H1 (cell line): ENCODE data around the gene PFN3. TPM values are rescaled to one million over a fixed set of nuclear protein-coding genes. Genes with fewer than 3 reads are reported as not detected.

Source experiments
- CTCF ChIA-PET: fragments of 300-600 bp; sonication (Branson Sonifier 250); formaldehyde crosslinking; loops from one replicate; lab custom pipeline; 2021; ENCODE audit not compliant: partially characterized antibody; lab: Charles Lee
- POLR2A ChIA-PET: fragments of 300-600 bp; sonication (Branson Sonifier 250); formaldehyde crosslinking; loops from one replicate; lab custom pipeline; 2021; ENCODE audit warnings: inconsistent platforms; ENCODE audit not compliant: partially characterized antibody; lab: Charles Lee
- DNase-seq, 2 experiments: peaks; one replicate each; pipeline versions ENCODE4 v3.0.0 to v3.0.0-alpha.2; 2010 to 2022; ENCODE audit warnings: low spot score in 2 of 2, low read depth in 1 of 2, mixed read lengths in 1 of 2
- FAIRE-seq: peaks from 2 replicates; lab custom pipeline; 2011; peaks lifted over from hg19 to GRCh38; lab: Jason Lieb, UNC
- H2AFZ ChIP-seq: 2 replicates; pipeline ENCODE4 v1.8.1; 2012; ENCODE audit warnings: low read length, inconsistent platforms
- H2AK5ac ChIP-seq: 2 replicates; pipeline ENCODE4 v1.6.1; 2013; ENCODE audit warnings: low read depth, low read length
- H2BK120ac ChIP-seq: replicated peaks from 2 replicates; pipeline ENCODE3; 2013; ENCODE audit warnings: low read depth, low read length, inconsistent platforms
- H2BK12ac ChIP-seq: 2 replicates; pipeline ENCODE4 v1.6.1; 2013; ENCODE audit warnings: low read depth, low read length
- H2BK15ac ChIP-seq: 2 replicates; pipeline ENCODE4 v1.6.1; 2013; ENCODE audit warnings: low read length
- H2BK20ac ChIP-seq: 2 replicates; pipeline ENCODE4 v1.6.1; 2013; ENCODE audit warnings: low read length
- H2BK5ac ChIP-seq: 2 replicates; pipeline ENCODE4 v1.6.1; 2013; ENCODE audit warnings: low read depth, low read length
- H3K14ac ChIP-seq: 2 replicates; pipeline ENCODE4 v1.6.1; 2013; ENCODE audit warnings: inconsistent platforms; ENCODE audit not compliant: insufficient read length
- H3K18ac ChIP-seq: 2 replicates; pipeline ENCODE4 v1.6.1; 2013; ENCODE audit warnings: low read length; ENCODE audit errors: extremely low read depth
- H3K23ac ChIP-seq: 2 replicates; pipeline ENCODE4 v1.6.1; 2013; ENCODE audit warnings: inconsistent platforms; ENCODE audit not compliant: insufficient read length
- H3K23me2 ChIP-seq: 2 replicates; pipeline ENCODE4 v1.6.1; 2013; ENCODE audit warnings: low read depth, low read length
- H3K27ac ChIP-seq: 2 replicates; pipeline ENCODE4 v1.6.1; 2011; ENCODE audit warnings: low read depth, low read length, inconsistent platforms
- H3K27me3 ChIP-seq, 4 experiments: replicated peaks in 1 of 4; 1 replicate in 1 of 4; 2 replicates in 3 of 4; pipeline versions ENCODE4 v1.6.1 to v1.8.1; 2011 to 2013; ENCODE audit warnings: low read length in 3 of 4, mild to moderate bottlenecking in 3 of 4, inconsistent platforms in 2 of 4, mixed read lengths in 2 of 4, moderate library complexity in 1 of 4; ENCODE audit not compliant: control insufficient read depth in 3 of 4, insufficient read depth in 3 of 4; ENCODE audit errors: extremely low read depth in 1 of 4
- H3K36me3 ChIP-seq, 4 experiments: 2 replicates each; pipeline versions ENCODE4 v1.6.1 to v1.8.1; 2011 to 2013; ENCODE audit warnings: mild to moderate bottlenecking in 4 of 4, low read length in 3 of 4, moderate library complexity in 2 of 4, control low read depth in 1 of 4, inconsistent platforms in 1 of 4; ENCODE audit not compliant: insufficient read depth in 4 of 4, control insufficient read depth in 2 of 4
- H3K4ac ChIP-seq: replicated peaks from 2 replicates; pipeline ENCODE3; 2013; ENCODE audit warnings: low read length, low read depth, mixed read lengths, inconsistent platforms; ENCODE audit not compliant: insufficient read length
- H3K4me1 ChIP-seq, 4 experiments: replicated peaks in 1 of 4; 1 replicate in 1 of 4; 2 replicates in 3 of 4; pipeline versions ENCODE4 v1.6.1 to v1.8.1; 2011 to 2013; ENCODE audit warnings: low read length in 3 of 4, inconsistent platforms in 2 of 4, mixed read lengths in 1 of 4; ENCODE audit not compliant: insufficient read depth in 4 of 4, control insufficient read depth in 3 of 4
- H3K4me2 ChIP-seq, 2 experiments: 2 replicates each; pipeline versions ENCODE4 v1.6.1 to v1.8.1; 2011 to 2013; ENCODE audit warnings: low read depth in 2 of 2, low read length in 2 of 2, control low read depth in 1 of 2, inconsistent platforms in 1 of 2, mild to moderate bottlenecking in 1 of 2; ENCODE audit not compliant: insufficient read depth in 1 of 2
- H3K4me3 ChIP-seq, 4 experiments: fragments of 200-600, 300-600 bp in 1 of 4; sonication (generic), shearing (Covaris generic), sonication (Bioruptor Twin) in 1 of 4; 2 replicates each; pipeline versions ENCODE4 v1.5.1 to v1.8.1; 2011 to 2016; ENCODE audit warnings: low read length in 4 of 4, low read depth in 3 of 4, control low read depth in 2 of 4, inconsistent platforms in 2 of 4, mild to moderate bottlenecking in 2 of 4, mixed read lengths in 1 of 4, moderate library complexity in 1 of 4; ENCODE audit not compliant: insufficient read depth in 2 of 4; ENCODE audit errors: extremely low read depth in 1 of 4
- H3K56ac ChIP-seq: replicated peaks from 2 replicates; pipeline ENCODE3; 2013; ENCODE audit warnings: low read depth, mild to moderate bottlenecking, mixed read lengths, low read length, inconsistent platforms; ENCODE audit not compliant: insufficient read length
- H3K79me1 ChIP-seq: 2 replicates; pipeline ENCODE4 v1.6.1; 2013; ENCODE audit warnings: low read depth, low read length, control low read depth
- H3K79me2 ChIP-seq, 2 experiments: 2 replicates each; pipeline versions ENCODE4 v1.6.1 to v1.8.1; 2012 to 2013; ENCODE audit warnings: low read length in 2 of 2, mild to moderate bottlenecking in 2 of 2, inconsistent platforms in 1 of 2; ENCODE audit not compliant: insufficient read depth in 2 of 2, control insufficient read depth in 1 of 2
- H3K9ac ChIP-seq, 4 experiments: replicated peaks in 1 of 4; 1 replicate in 1 of 4; 2 replicates in 3 of 4; pipeline versions ENCODE4 v1.6.1 to v1.8.1; 2011 to 2013; ENCODE audit warnings: low read depth in 3 of 4, low read length in 3 of 4, control low read depth in 2 of 4, mild to moderate bottlenecking in 2 of 4, moderate library complexity in 2 of 4, inconsistent platforms in 1 of 4; ENCODE audit errors: extremely low read depth in 1 of 4
- H3K9me3 ChIP-seq, 2 experiments: 2 replicates each; pipeline versions ENCODE4 v1.6.1 to v1.8.1; 2012 to 2013; ENCODE audit warnings: mild to moderate bottlenecking in 2 of 2, moderate library complexity in 2 of 2, control low read depth in 1 of 2, inconsistent platforms in 1 of 2, low read depth in 1 of 2, low read length in 1 of 2, mixed read lengths in 1 of 2; ENCODE audit not compliant: insufficient read depth in 2 of 2
- H4K20me1 ChIP-seq, 2 experiments: replicated peaks in 1 of 2; 2 replicates each; pipeline versions ENCODE3 to v1.8.1; 2011 to 2013; ENCODE audit warnings: inconsistent platforms in 2 of 2, low read length in 2 of 2, mild to moderate bottlenecking in 1 of 2; ENCODE audit not compliant: insufficient read depth in 2 of 2, control insufficient read depth in 1 of 2
- H4K5ac ChIP-seq: 2 replicates; pipeline ENCODE4 v1.6.1; 2013; ENCODE audit warnings: low read length, low read depth, mixed read lengths, inconsistent platforms; ENCODE audit not compliant: insufficient read length
- H4K8ac ChIP-seq: 2 replicates; pipeline ENCODE4 v1.8.0; 2013; ENCODE audit warnings: mild to moderate bottlenecking, moderate library complexity, low read length, inconsistent platforms; ENCODE audit not compliant: insufficient read depth; ENCODE audit errors: extremely low read depth
- H4K91ac ChIP-seq: replicated peaks from 2 replicates; pipeline ENCODE3; 2013; ENCODE audit warnings: low read length, mixed read lengths, inconsistent platforms; ENCODE audit not compliant: insufficient read length
- BCL11A ChIP-seq, 2 experiments: IDR thresholded peaks; one replicate each; pipeline ENCODE4 v1.6.1; 2011; ENCODE audit warnings: low read depth in 2 of 2, low read length in 2 of 2, mild to moderate bottlenecking in 2 of 2
- CEBPB ChIP-seq: IDR thresholded peaks from 2 replicates; pipeline ENCODE4 v1.6.1; 2012; ENCODE audit warnings: low read depth, low read length
- SIX5 ChIP-seq: IDR thresholded peaks from 2 replicates; pipeline ENCODE4 v1.6.1; 2011; ENCODE audit warnings: mild to moderate bottlenecking, low read depth, low read length
- SRF ChIP-seq: IDR thresholded peaks from 2 replicates; pipeline ENCODE4 v1.6.1; 2011; ENCODE audit warnings: mild to moderate bottlenecking, low read depth, low read length, moderate library complexity
- WGBS, 2 experiments: shearing (Covaris generic) in 1 of 2; methylation state at CpG; one replicate each; pipeline versions ENCODE4 v1.1.6 to v1.1.7; 2013 to 2015; ENCODE audit warnings: low lambda C conversion rate in 2 of 2, mixed read lengths in 2 of 2, inconsistent platforms in 1 of 2, low coverage in 1 of 2, missing lambda C conversion rate in 1 of 2; ENCODE audit not compliant: insufficient replicate concordance in 2 of 2, insufficient coverage in 1 of 2, insufficient read length in 1 of 2; ENCODE audit errors: extremely low coverage in 1 of 2, missing lambda C conversion rate in 1 of 2; 5-methylcytosine and 5-hydroxymethylcytosine counted together
- polyA plus RNA-seq, 7 experiments: library from polyadenylated mRNA; depleted of rRNA in 3 of 7; stranded (reverse) in 5 of 7; unstranded in 2 of 7; fragments of >200 nt in 5 of 7; fragments of 200-250 nt in 2 of 7; gene quantifications; 1 replicate in 5 of 7; 2 replicates in 1 of 7; 4 replicates in 1 of 7; pipeline versions ENCODE4 v1.2.1 to v1.2.3, GENCODE V29; 2011 to 2013; ENCODE audit warnings: missing spikeins in 2 of 7, mixed read lengths in 2 of 7
- total RNA-seq: library from RNA; stranded (reverse); fragmentation: NEBNext Ultra II Directional; extraction: Animal tissue kit (Norgen Biotek cat#: 25700); gene quantifications from 2 replicates; pipeline ENCODE4 v1.2.1, GENCODE V29; 2021
- TF ChIP-seq, protein P1 (sequence below): IDR thresholded peaks from 2 replicates; pipeline ENCODE4 v1.6.1; 2012; ENCODE audit warnings: inconsistent platforms

Gene PFN3
- total and polyA plus RNA-seq, 2 of the 8 experiments (the other 6 are each of a cell fraction or from before 2014, with no cell fraction given), result not detected

DNA sequence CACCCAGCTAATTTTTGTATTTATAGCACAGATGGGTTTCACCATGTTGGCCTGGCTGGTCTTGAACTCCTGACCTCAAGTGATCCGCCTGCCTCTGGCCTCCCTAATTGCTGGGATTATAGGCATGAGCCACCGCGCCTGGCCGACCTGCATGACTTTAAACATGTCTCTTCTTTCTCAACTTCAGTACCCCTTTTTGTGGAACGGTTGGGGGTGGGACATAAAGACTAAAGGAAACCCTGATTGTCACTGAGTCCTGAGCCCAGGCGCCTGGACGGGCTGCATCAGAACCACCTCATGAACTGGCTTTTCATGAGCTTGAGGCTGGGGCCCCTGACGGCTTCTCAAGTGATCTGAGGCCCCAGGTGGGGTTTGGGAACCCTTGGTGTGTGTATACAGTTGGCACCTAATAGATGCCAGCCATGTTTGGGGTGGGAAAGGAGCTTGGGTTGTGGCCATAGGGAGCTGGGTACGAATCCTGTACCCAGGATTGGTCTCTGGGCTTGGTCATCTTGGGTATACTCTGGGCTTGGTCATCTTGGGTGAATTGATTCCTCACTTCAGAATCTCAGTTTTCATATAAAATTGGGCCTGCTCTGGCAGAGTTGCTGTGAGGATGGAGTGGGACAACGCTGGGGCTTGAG is 28.2 kb upstream of the PFN3 start:
- Histone ChIP-seq H2AFZ (no peak overlapping the region), H2AK5ac (no peak overlapping the region), H3K27me3 (no peaks in the 10 kb centered on the region), H3K18ac (no peak overlapping the region), H3K4me2 (no peak overlapping the region; a peak in 1 of 4 replicates), H3K36me3 (peaks cover 4 to 22% (median 17%) of the 10 kb centered on the region in 4 experiments; a peak in 5 of 8 replicates), H2BK15ac (no peak overlapping the region), H3K79me1 (peaks cover 16% of the 10 kb centered on the region), H3K9me3 (no peaks in the 10 kb centered on the region), H3K56ac (no peak overlapping the region), H3K4me1 (peaks cover 4 to 14% (median 9%) of the 10 kb centered on the region in 4 experiments; a peak in 6 of 7 replicates), H3K23ac (no peak overlapping the region), H4K20me1 (peaks cover 15 to 23% of the 10 kb centered on the region in 2 experiments), H3K9ac (no peak overlapping the region; a peak in 1 of 7 replicates), H3K4ac (no peak overlapping the region), H4K91ac (no peak overlapping the region), H3K23me2 (peaks cover 10% of the 10 kb centered on the region), H3K79me2 (peaks cover 0 to 26% of the 10 kb centered on the region in 2 experiments; a peak in 2 of 4 replicates), H4K5ac (no peak overlapping the region), H2BK12ac (no peak overlapping the region), H4K8ac (no peak overlapping the region), H2BK120ac (no peak overlapping the region), H3K27ac (no peak overlapping the region), H3K14ac (no peak overlapping the region), H3K4me3 (no peak overlapping the region), H2BK5ac (no peak overlapping the region), H2BK20ac (no peak overlapping the region)
- FAIRE-seq, result no peak
- WGBS, 2 experiments, result 91% methylated on average over 10 of the region's 10 CpGs; no CpG with 5 or more reads in 1 of the 2 experiments
- no peak for DNase-seq
- CTCF ChIA-PET, result interaction anchor here (1.0 to 5.9 kb wide), 10 partner anchors 14 to 110 kb away, joined by 3 to 34 read pairs (median 6); partner anchors contain the start of gene F12
- POLR2A ChIA-PET, result interaction anchor here (0.7 to 24.2 kb wide), 8 partner anchors 15 to 49 kb away, joined by 3 to 460 read pairs (median 6); partner anchors contain the start of gene PRR7
- TF ChIP-seq SIX5, result no peak
- TF ChIP-seq SRF, result no peak
- no peak for TF ChIP-seq CEBPB
- no peak for TF ChIP-seq BCL11A (IDR thresholded peaks at IDR 0.05; ENCODE audit: low read depth in 2 of 2, low read length in 2 of 2)
- TF ChIP-seq, protein P1, sequence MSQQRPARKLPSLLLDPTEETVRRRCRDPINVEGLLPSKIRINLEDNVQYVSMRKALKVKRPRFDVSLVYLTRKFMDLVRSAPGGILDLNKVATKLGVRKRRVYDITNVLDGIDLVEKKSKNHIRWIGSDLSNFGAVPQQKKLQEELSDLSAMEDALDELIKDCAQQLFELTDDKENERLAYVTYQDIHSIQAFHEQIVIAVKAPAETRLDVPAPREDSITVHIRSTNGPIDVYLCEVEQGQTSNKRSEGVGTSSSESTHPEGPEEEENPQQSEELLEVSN, result no peak
